K562 (cell line): ENCODE data around the gene UBASH3A. TPM values are rescaled to one million over a fixed set of nuclear protein-coding genes. Genes with fewer than 3 reads are reported as not detected.

Source experiments
- CBFA2T3 ChIP-seq: fragments of 450-650 bp; IDR thresholded peaks from 2 replicates; pipeline ENCODE4 v1.6.1; 2017
- CREB3 ChIP-seq: fragments of 450-650 bp; conservative IDR thresholded peaks from 2 replicates; pipeline ENCODE4 v1.6.1; 2016; ENCODE audit warnings: missing genetic modification characterization, low read depth, mild to moderate bottlenecking, missing compliant biosample characterization, moderate library complexity
- EP300 ChIP-seq: IDR thresholded peaks from 2 replicates; pipeline ENCODE4 v1.6.1; 2012; ENCODE audit warnings: low read length, improper control_type of control experiment
- ERF ChIP-seq: fragments of 450-650 bp; formaldehyde crosslinking; IDR thresholded peaks from 2 replicates; pipeline ENCODE4 v1.4.0; 2020; ENCODE audit warnings: mild to moderate bottlenecking, mixed read lengths
- JUN ChIP-seq, 2 experiments: sonication (generic) in 1 of 2; formaldehyde crosslinking in 1 of 2; IDR thresholded peaks; 2 replicates each; pipeline versions ENCODE4 v1.6.1 to v1.8.0; 2012 to 2022; ENCODE audit warnings: borderline replicate concordance in 2 of 2, mild to moderate bottlenecking in 2 of 2, improper control_type of control experiment in 1 of 2, low read depth in 1 of 2, low read length in 1 of 2, missing genetic modification reagents in 1 of 2
- MAFK ChIP-seq: IDR thresholded peaks from 2 replicates; pipeline ENCODE4 v1.6.1; 2011; ENCODE audit warnings: low read length, improper control_type of control experiment
- MLLT1 ChIP-seq, 2 experiments: fragments of 450-650 bp; IDR thresholded peaks; 2 replicates each; pipeline ENCODE4 v1.6.1; 2016
- MTA2 ChIP-seq: fragments of 450-650 bp; IDR thresholded peaks from 2 replicates; pipeline ENCODE4 v1.6.1; 2016; ENCODE audit warnings: low read depth
- NCOA4 ChIP-seq: fragments of 450-650 bp; IDR thresholded peaks from 2 replicates; pipeline ENCODE4 v1.6.1; 2018; ENCODE audit warnings: mild to moderate bottlenecking; ENCODE audit not compliant: partially characterized antibody
- NR0B1 ChIP-seq: fragments of 450-650 bp; IDR thresholded peaks from one replicate; pipeline ENCODE4 v1.6.1; 2018; ENCODE audit warnings: mild to moderate bottlenecking, moderate library complexity; ENCODE audit not compliant: partially characterized antibody
- NR4A1 ChIP-seq, 2 experiments: fragments of 250-450 bp in 1 of 2; fragments of 450-650 bp in 1 of 2; sonication (Bioruptor Pico) in 1 of 2; IDR thresholded peaks; 2 replicates each; pipeline versions ENCODE4 v1.4.0 to v1.6.1; 2016 to 2020; ENCODE audit warnings: mild to moderate bottlenecking in 2 of 2, missing compliant biosample characterization in 1 of 2, missing genetic modification characterization in 1 of 2, moderate library complexity in 1 of 2
- NRF1 ChIP-seq, 2 experiments: fragments of 450-650 bp; IDR thresholded peaks in 1 of 2; conservative IDR thresholded peaks in 1 of 2; 2 replicates each; pipeline ENCODE4 v1.6.1; 2014; ENCODE audit warnings: mild to moderate bottlenecking in 2 of 2
- RNF2 ChIP-seq: sonication (generic); IDR thresholded peaks from 2 replicates; pipeline ENCODE4 v1.6.1; 2016
- RUNX1 ChIP-seq: sonication (generic); IDR thresholded peaks from 2 replicates; pipeline ENCODE4 v1.6.1; 2016; ENCODE audit warnings: antibody characterized with exemption, low read depth
- SMARCA4 ChIP-seq: fragments of 450-650 bp; IDR thresholded peaks from 2 replicates; pipeline ENCODE4 v1.6.1; 2016
- SMC3 ChIP-seq: conservative IDR thresholded peaks from 2 replicates; pipeline ENCODE4 v1.6.1; 2011; ENCODE audit warnings: low read depth, low read length, improper control_type of control experiment; ENCODE audit not compliant: insufficient read depth
- TCF7 ChIP-seq: sonication (generic); IDR thresholded peaks from 2 replicates; pipeline ENCODE4 v1.6.1; 2016; ENCODE audit warnings: antibody characterized with exemption, borderline replicate concordance
- ZBTB7A ChIP-seq: IDR thresholded peaks from 2 replicates; pipeline ENCODE4 v1.6.1; 2011; ENCODE audit warnings: low read depth, mild to moderate bottlenecking, low read length, moderate library complexity, borderline replicate concordance; ENCODE audit not compliant: control insufficient read depth
- ZNF584 ChIP-seq: fragments of 200-800 bp; sonication (Bioruptor generic); IDR thresholded peaks from 2 replicates; pipeline ENCODE4 v1.6.1; 2016; ENCODE audit warnings: low read depth, mild to moderate bottlenecking, missing genetic modification characterization, missing compliant biosample characterization
- polyA plus RNA-seq, 8 experiments: library from polyadenylated mRNA; depleted of rRNA in 4 of 8; stranded (reverse) in 5 of 8; unstranded in 3 of 8; fragments of >200 nt; fragmentation: Nextera tagmentation in 2 of 8; fragmentation: Illumina TruSeq in 1 of 8; extraction: Ambion mirVana in 2 of 8; extraction: Trizol in 1 of 8; gene quantifications; 2 replicates each; pipeline versions ENCODE4 v1.2.1 to v1.2.3, GENCODE V29; 2011 to 2014; ENCODE audit warnings: inconsistent platforms in 1 of 8, missing spikeins in 1 of 8
- total RNA-seq, 7 experiments: library from RNA; depleted of rRNA in 6 of 7; stranded (reverse); fragments of >200 nt in 6 of 7; fragmentation: Illumina TruSeq in 2 of 7; extraction: Trizol in 2 of 7; gene quantifications; 2 replicates each; pipeline versions ENCODE4 v1.2.1 to v1.2.3, GENCODE V29; 2011 to 2021; ENCODE audit warnings: low replicate concordance in 1 of 7

The UBASH3A gene
- total and polyA plus RNA-seq, 9 of the 15 experiments (the other 6 are each of a cell fraction or from before 2014, with no cell fraction given) = 0.23 to 1.8 (median 1.1) TPM

- TF ChIP-seq CBFA2T3 (peak; percentile 85), SMC3 (no peak), NCOA4 (no peak), NR0B1 (no peak), NR4A1 (CRISPR knock-in tag; IDR thresholded peaks at IDR 0.05) (no peak), NR4A1 (tag; IDR thresholded peaks at IDR 0.05) (peak; percentile 44; the same call in 1 of the 2 replicates), TCF7 (no peak), SMARCA4 (peak; percentile 60), EP300 (peak; percentile 42; the same call in 1 of the 2 replicates), JUN (IDR thresholded peaks at IDR 0.05; ENCODE audit: borderline replicate concordance, low read depth, low read length) (no peak), JUN (CRISPR knock-in tag; IDR thresholded peaks at IDR 0.05; ENCODE audit: borderline replicate concordance) (peak; percentile 58; the same call in 1 of the 2 replicates), ERF (no peak), MTA2 (peak; percentile 54), RNF2 (peak; percentile 73; the same call in 1 of the 2 replicates), ZBTB7A (no peak), MAFK (no peak), ZNF584 (CRISPR knock-in tag) (0 out of 2 replicates have a peak, but pooled peaks have one; percentile 58), MLLT1 (IDR thresholded peaks at IDR 0.05) (peak in 1 of 2 experiments; percentile 97; a peak in 2 of 4 replicates), NRF1 (conservative IDR thresholded peaks at IDR 0.05 in 1 of 2, IDR thresholded peaks at IDR 0.05 in 1 of 2) (no peak), CREB3 (tag) (0 out of 2 replicates have a peak, but pooled peaks have one; percentile 45), RUNX1 (peak; percentile 78; the same call in 1 of the 2 replicates)
These were observed 61.5 kb downstream of the UBASH3A start (continued) for GRCh38 chr21:42465008-42465802.
